ENCODE results near the gene SLC35E4. TPM values are rescaled to one million over a fixed set of nuclear protein-coding genes. Genes with fewer than 3 reads are reported as not detected.
"Not testable (repeated sequence)": the region's sequence is repeated elsewhere in the genome, so short reads cannot be mapped to it uniquely, and the experiment has no call there.

Gene SLC35E4
- total RNA-seq = 23.0 and 36.5 TPM in 2 replicates

DNA sequence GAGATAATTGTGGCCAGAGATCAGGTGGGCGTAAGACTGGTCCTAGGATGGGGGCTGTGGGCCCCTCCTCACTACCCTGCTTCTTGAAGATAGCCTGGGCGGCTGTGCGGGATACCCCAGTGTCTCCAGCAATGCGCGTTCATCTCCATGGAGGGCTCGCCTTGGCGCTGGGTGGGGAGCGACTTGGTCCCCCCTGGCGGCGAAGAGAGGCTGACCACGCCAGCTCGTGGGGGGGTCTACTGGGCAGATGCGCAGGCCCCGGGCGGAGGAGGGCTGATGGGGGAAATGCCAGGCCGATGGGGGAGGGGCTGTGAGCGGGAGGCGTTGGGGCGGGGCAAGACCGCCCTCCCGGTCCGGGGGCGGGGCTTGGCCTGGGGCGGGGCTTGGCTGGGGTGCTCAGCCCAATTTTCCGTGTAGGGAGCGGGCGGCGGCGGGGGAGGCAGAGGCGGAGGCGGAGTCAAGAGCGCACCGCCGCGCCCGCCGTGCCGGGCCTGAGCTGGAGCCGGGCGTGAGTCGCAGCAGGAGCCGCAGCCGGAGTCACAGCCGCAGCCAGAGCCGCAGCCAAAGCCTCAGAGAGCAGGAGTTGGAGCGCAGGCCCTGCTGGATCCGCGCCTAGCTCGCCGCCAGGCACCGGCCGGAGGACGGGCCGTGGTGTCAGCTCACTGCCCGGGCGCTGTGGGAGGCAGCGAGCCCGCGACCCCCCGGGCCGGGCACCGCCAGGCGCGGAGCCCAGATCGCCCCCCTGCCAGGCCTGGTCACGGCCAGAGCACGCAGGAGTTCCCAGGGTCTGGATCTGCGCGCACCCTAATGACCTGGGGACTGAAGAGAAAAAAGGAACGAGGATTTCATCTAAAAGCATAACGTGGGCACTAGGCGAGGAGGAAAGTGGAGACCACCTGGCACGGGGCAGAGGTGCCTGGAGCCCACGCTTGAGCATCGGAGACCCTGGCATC lies at the start of gene SLC35E4:
TSS of gene SLC35E4 (plus strand) at position 509 of the 953 bp plus-strand sequence. CDS start 670 bp downstream, outside the sequence.
- DNase-seq (ENCODE audit: extremely low read depth, low read depth, low spot score) = no peak

GRCh38 chr22:30586414-30586813 lies 49.2 kb upstream of the SLC35E4 start:
- no peak for DNase-seq (ENCODE audit: extremely low read depth, low read depth, low spot score)

- DNase-seq (ENCODE audit: extremely low read depth, low read depth, low spot score) = no peak
Observed at GRCh38 chr22:30591191-30591587, 44.4 kb upstream of the SLC35E4 start.

GRCh38 chr22:30591588-30592359 lies 43.8 kb upstream of the SLC35E4 start, which contains the start of gene PES1:
Gene PES1, minus strand, starts transcription at chr22:30591910. Its CDS starts 77 bp downstream, at chr22:30591833.
- peak; percentile 93 for DNase-seq (ENCODE audit: extremely low read depth, low read depth, low spot score)

- DNase-seq (ENCODE audit: extremely low read depth, low read depth, low spot score) = not testable (repeated sequence)
Observed at GRCh38 chr22:30592360-30592713, 43.2 kb upstream of the SLC35E4 start.

GRCh38 chr22:30596199-30596598 lies 39.4 kb upstream of the SLC35E4 start:
- DNase-seq (ENCODE audit: extremely low read depth, low read depth, low spot score) = no peak

- no peak for DNase-seq (ENCODE audit: extremely low read depth, low read depth, low spot score)
Observed at GRCh38 chr22:30596886-30597285, 38.7 kb upstream of the SLC35E4 start.

GRCh38 chr22:30598986-30599385 lies 36.6 kb upstream of the SLC35E4 start:
- no peak for DNase-seq (ENCODE audit: extremely low read depth, low read depth, low spot score)

DNA sequence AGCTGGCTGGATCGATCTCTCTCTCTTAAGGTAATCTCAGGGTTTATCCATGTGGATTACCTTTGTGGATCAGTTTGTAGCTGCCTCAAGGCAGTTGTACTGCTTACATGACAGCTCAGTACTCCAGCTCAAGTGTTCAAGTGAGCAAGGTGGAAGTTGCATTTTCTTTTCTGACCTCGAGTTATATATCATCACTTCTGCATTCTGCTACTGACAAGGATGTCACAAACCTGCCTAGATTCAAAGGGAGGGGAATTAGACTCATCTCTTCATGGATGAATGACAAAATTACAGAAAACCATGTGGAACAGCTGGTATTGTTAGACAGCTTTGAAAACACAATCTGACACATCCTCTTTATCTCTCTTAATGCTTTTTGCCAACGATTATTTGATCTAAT lies 34.7 kb upstream of the SLC35E4 start:
- DNase-seq (ENCODE audit: extremely low read depth, low read depth, low spot score) = no peak

DNA sequence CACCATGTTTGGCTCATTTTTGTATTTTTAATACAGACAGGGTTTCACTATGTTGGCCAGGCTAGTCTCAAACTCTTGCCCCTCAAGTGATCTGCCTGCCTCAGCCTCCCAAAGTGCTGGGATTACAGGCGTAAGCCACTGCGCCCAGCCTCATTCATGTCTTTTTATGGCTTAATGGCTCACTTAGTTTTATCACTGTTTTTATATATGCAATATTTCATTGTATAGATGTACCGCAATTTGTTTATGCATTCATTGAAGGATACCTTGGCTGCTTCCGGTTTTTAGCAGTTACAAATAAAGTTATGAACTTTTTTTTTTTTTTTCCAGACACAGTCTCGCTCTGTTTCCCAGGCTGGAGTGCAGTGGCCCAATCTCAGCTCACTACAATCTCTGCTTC lies 34.1 kb upstream of the SLC35E4 start:
- no peak for DNase-seq (ENCODE audit: extremely low read depth, low read depth, low spot score)

GRCh38 chr22:30602049-30602448 lies 33.5 kb upstream of the SLC35E4 start:
- DNase-seq (ENCODE audit: extremely low read depth, low read depth, low spot score) = no peak

GRCh38 chr22:30603801-30604200 lies 31.8 kb upstream of the SLC35E4 start:
- DNase-seq (ENCODE audit: extremely low read depth, low read depth, low spot score) = no peak

GRCh38 chr22:30604723-30605122 lies 30.9 kb upstream of the SLC35E4 start:
- DNase-seq (ENCODE audit: extremely low read depth, low read depth, low spot score) = no peak

DNA sequence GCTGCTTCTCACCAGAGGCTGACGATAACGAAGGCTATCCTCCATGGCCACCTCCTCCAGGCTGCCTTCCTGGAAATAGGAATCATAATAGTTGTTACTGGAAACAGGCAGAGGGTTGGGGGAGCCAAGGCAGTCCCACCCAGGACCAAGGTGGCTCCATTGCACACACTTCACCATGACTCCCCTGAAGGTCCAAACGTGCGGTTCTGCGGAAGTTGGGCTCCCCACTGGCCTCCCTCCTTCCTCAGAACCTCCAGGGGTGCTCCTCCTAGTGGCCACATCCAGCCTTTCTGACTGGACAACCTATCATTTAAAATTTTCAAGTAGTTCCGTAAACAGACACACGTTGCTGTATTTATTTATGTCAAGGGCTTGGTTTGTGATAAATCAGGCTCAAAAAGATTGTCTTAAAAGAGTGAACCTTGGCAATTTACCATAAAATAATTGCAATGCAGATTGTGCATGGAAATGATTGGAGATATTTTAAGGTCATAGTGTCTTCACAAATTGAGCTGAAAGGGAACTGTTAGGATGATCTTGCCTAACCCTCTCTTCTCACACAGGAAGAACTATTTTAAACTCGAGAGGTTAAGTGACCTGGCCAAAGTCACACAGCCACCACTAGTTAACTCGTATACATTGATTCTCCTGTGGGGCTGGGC lies 30.0 kb upstream of the SLC35E4 start:
- no peak for DNase-seq (ENCODE audit: extremely low read depth, low read depth, low spot score)

- no peak for DNase-seq (ENCODE audit: extremely low read depth, low read depth, low spot score)
Observed at GRCh38 chr22:30606455-30607299, 28.9 kb upstream of the SLC35E4 start, which contains the start of gene TCN2. Gene TCN2, plus strand, starts transcription at chr22:30607174. Its CDS starts 158 bp downstream, at chr22:30607332.

DNA sequence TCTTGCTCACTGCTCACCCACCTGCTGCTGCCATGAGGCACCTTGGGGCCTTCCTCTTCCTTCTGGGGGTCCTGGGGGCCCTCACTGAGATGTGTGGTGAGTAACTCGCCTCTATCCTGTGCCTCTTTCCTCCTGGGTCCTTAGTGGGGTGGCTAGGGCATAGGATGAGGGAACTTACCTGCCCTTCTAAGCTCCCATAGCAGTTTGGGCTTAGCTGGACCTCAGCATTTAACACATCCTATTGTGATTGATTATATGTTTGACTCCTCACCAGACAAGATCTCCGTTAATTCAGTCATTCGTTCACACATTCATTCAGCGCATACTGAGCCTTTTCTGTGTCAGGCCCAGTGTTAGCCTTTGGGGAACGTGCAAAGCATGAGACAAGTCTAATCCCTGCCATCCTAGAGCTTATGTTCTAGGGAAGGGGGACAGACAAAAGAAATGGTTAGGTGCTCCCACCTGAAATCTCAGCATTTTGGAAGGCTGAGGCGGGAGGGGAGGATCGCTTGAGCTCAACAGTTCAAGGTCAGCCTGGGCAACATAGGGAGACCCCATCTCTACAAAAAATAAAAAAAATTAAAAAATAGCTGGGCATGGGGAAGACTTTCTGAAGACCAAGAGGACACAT lies 28.2 kb upstream of the SLC35E4 start:
- DNase-seq (ENCODE audit: extremely low read depth, low read depth, low spot score) = no peak

GRCh38 chr22:30607939-30608338 lies 27.6 kb upstream of the SLC35E4 start:
- no peak for DNase-seq (ENCODE audit: extremely low read depth, low read depth, low spot score)

GRCh38 chr22:30609260-30610185 lies 26.1 kb upstream of the SLC35E4 start:
- no peak for DNase-seq (ENCODE audit: extremely low read depth, low read depth, low spot score)

DNA sequence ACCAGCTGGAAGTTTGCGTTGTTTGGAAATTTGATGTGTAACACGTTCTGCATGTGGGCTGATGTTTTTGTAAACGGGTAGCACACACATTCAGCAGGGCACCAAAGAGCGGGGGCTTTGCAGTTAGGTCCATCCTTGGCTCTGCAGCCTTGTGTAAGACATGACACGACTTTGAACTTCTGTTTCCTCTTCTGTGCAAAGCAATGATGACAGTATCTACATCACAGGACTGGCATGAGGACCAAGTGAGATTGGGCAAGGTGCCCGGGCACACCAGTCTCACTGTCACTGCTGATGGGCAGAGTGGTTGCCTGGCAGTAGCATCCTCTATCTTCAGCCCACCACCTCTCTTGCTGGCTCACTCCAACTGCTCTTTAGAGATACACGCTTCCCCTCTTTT lies 25.3 kb upstream of the SLC35E4 start:
- DNase-seq (ENCODE audit: extremely low read depth, low read depth, low spot score) = no peak

Data from glomerular endothelial cell (primary cell).